Neural cell (in vitro differentiated cells): Measurements from ENCODE around the gene NLGN4Y. TPM values are rescaled to one million over a fixed set of nuclear protein-coding genes. Genes with fewer than 3 reads are reported as not detected.

Experiments used
- H2AFZ ChIP-seq: fragments of 200-600, 300-800 bp; sonication (generic), shearing (Covaris generic); 2 replicates; pipeline ENCODE4 v1.6.0; 2014; ENCODE audit warnings: low read depth, mild to moderate bottlenecking, antibody characterized with exemption, low read length, moderate library complexity
- H3F3A ChIP-seq: fragments of 200-600 bp; shearing (Covaris generic); 2 replicates; pipeline ENCODE4 v1.6.1; 2016; ENCODE audit warnings: mild to moderate bottlenecking, moderate library complexity, mixed read lengths, antibody characterized with exemption, low read length; ENCODE audit not compliant: insufficient read depth, poor library complexity, severe bottlenecking
- H3K27ac ChIP-seq: fragments of 200-600, 300-800 bp; sonication (generic), shearing (Covaris generic); 2 replicates; pipeline ENCODE4 v1.5.1; 2014; ENCODE audit warnings: mild to moderate bottlenecking, low read length, moderate library complexity
- H3K27me3 ChIP-seq: fragments of 300-800, 200-600 bp; sonication (generic), shearing (Covaris generic); 2 replicates; pipeline ENCODE4 v1.6.0; 2014; ENCODE audit warnings: mild to moderate bottlenecking, low read depth, low read length, moderate library complexity; ENCODE audit not compliant: insufficient read depth
- H3K36me3 ChIP-seq: fragments of 300-800, 200-600 bp; sonication (generic), shearing (Covaris generic); 2 replicates; pipeline ENCODE4 v1.5.1; 2014; ENCODE audit warnings: mild to moderate bottlenecking, antibody characterized with exemption, low read length, moderate library complexity; ENCODE audit not compliant: insufficient read depth
- H3K4me2 ChIP-seq: fragments of 300-800, 200-600 bp; sonication (generic), shearing (Covaris generic); 2 replicates; pipeline ENCODE4 v1.6.0; 2014; ENCODE audit warnings: mild to moderate bottlenecking, low read length
- H3K4me3 ChIP-seq: fragments of 300-800, 200-600 bp; sonication (generic), shearing (Covaris generic); 2 replicates; pipeline ENCODE4 v1.5.1; 2014; ENCODE audit warnings: mild to moderate bottlenecking, low read length, moderate library complexity
- H3K79me2 ChIP-seq: fragments of 200-600 bp; shearing (Covaris generic); replicated peaks from 2 replicates; pipeline ENCODE4 v1.6.0; 2014; ENCODE audit warnings: mild to moderate bottlenecking, low read length, moderate library complexity; ENCODE audit not compliant: insufficient read depth
- H3K9ac ChIP-seq: fragments of 300-800, 200-600 bp; sonication (generic), shearing (Covaris generic); 2 replicates; pipeline ENCODE4 v1.6.1; 2016; ENCODE audit warnings: mild to moderate bottlenecking, low read length, mixed read lengths
- H3K9me2 ChIP-seq: fragments of 200-600 bp; shearing (Covaris generic); 2 replicates; pipeline ENCODE4 v1.6.1; 2016; ENCODE audit warnings: mild to moderate bottlenecking, low read length, mixed read lengths; ENCODE audit not compliant: insufficient read depth
- H3K9me3 ChIP-seq: fragments of 200-600, 300-800 bp; sonication (generic), shearing (Covaris generic); 2 replicates; pipeline ENCODE4 v1.6.1; 2016; ENCODE audit warnings: mild to moderate bottlenecking, mixed run types, low read length, moderate library complexity, mixed read lengths
- H4K20me1 ChIP-seq: fragments of 200-600 bp; shearing (Covaris generic); 2 replicates; pipeline ENCODE4 v1.6.1; 2016; ENCODE audit warnings: mild to moderate bottlenecking, mixed run types; ENCODE audit not compliant: insufficient read depth
- EP300 ChIP-seq: fragments of 450-650 bp; conservative IDR thresholded peaks from 2 replicates; pipeline ENCODE4 v1.6.1; 2014; ENCODE audit warnings: antibody characterized with exemption, mild to moderate bottlenecking, moderate library complexity; ENCODE audit not compliant: poor library complexity, severe bottlenecking
- EZH2 ChIP-seq: fragments of 200-600, 300-800 bp; shearing (Covaris generic), sonication (generic); IDR thresholded peaks from 2 replicates; pipeline ENCODE4 v1.6.1; 2014; ENCODE audit warnings: antibody characterized with exemption, low read length, borderline replicate concordance, mild to moderate bottlenecking; ENCODE audit not compliant: insufficient read depth, poor library complexity, severe bottlenecking
- MXI1 ChIP-seq: fragments of 450-650 bp; conservative IDR thresholded peaks from 2 replicates; pipeline ENCODE4 v1.6.1; 2014; ENCODE audit warnings: antibody characterized with exemption, mild to moderate bottlenecking; ENCODE audit not compliant: poor library complexity, severe bottlenecking
- POLR2AphosphoS5 ChIP-seq: IDR thresholded peaks from 2 replicates; pipeline ENCODE4 v1.6.1; 2012
- RAD21 ChIP-seq: fragments of 450-650 bp; conservative IDR thresholded peaks from 2 replicates; pipeline ENCODE4 v1.6.1; 2014; ENCODE audit warnings: antibody characterized with exemption, mild to moderate bottlenecking, moderate library complexity
- SMC3 ChIP-seq: fragments of 450-650 bp; conservative IDR thresholded peaks from 2 replicates; pipeline ENCODE4 v1.6.1; 2014; ENCODE audit warnings: antibody characterized with exemption, mild to moderate bottlenecking, moderate library complexity; ENCODE audit not compliant: poor library complexity
- TAF1 ChIP-seq: IDR thresholded peaks from 2 replicates; pipeline ENCODE4 v1.6.1; 2012; ENCODE audit warnings: low read depth
- polyA minus RNA-seq: library from RNA; depleted of rRNA, polyadenylated mRNA; stranded (reverse); fragments of >200 nt; gene quantifications from 2 replicates; pipeline ENCODE4 v1.2.3, GENCODE V29; 2014
- polyA plus RNA-seq: library from polyadenylated mRNA; depleted of rRNA; stranded (reverse); fragments of >200 nt; gene quantifications from 2 replicates; pipeline ENCODE4 v1.2.3, GENCODE V29; 2014
- TF ChIP-seq, protein P1 (sequence below): IDR thresholded peaks from 2 replicates; pipeline ENCODE4 v1.6.1; 2012; ENCODE audit warnings: borderline replicate concordance
- TF ChIP-seq, protein P2 (sequence below): fragments of 450-650 bp; IDR thresholded peaks from 2 replicates; pipeline ENCODE4 v1.5.1; 2014; ENCODE audit warnings: antibody characterized with exemption, mild to moderate bottlenecking, moderate library complexity; ENCODE audit not compliant: poor library complexity, severe bottlenecking

The NLGN4Y gene
- polyA plus RNA-seq = 12.8 and 15.2 TPM in 2 replicates
- 54.3 and 91.6 TPM in 2 replicates for polyA minus RNA-seq

DNA sequence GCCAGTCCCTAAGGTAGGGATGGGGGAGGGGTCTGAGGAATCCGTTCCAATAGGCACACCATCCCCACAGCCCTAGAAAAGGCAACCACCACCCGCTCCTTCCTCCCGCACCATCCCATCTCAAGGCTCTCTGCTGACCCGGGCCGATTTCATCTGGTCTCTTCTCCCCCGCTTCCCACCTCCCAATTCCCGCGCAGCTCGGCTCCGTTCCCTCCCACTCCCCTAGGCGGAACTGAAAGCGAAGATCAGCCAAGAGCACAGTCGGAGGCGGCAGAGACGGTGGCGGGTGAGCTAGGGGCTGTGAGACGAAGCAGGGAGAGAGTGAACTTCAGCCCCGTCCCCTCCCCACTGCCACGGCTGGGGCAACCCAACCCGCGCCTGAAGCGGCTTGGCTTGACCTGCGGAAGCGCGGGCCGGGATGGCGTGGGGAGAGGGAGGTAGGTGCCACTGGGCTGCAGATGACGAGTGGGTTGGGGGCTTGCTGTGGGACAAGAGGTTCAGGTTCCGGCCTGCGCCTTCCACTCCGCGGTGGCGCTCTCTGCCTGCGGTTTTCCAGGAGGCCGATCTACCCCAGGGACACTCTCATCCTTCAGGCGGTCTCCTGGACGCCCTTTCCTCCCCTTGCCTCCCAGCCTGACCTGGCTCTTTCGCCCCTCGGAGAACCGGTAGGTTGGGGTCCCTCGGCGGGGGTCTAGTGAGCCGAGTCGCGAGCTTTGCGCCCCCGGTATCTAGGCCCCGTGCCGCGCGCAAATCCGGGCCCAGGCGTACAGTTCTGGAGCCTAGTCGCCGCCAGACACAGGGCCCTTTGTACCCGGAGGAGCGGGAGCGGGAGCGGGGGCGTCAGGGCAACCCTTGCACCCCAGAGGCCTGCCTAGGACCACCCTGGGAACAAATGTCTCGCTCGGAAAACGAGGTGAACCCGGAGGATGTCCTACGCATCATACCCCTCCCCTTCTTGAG lies at the start of gene NLGN4Y:
TSS of gene NLGN4Y (plus strand) at position 258 of the 960 bp plus-strand sequence. CDS start 97,591 bp downstream, outside the sequence.
- no peak for TF ChIP-seq TAF1
- TF ChIP-seq, protein P1, sequence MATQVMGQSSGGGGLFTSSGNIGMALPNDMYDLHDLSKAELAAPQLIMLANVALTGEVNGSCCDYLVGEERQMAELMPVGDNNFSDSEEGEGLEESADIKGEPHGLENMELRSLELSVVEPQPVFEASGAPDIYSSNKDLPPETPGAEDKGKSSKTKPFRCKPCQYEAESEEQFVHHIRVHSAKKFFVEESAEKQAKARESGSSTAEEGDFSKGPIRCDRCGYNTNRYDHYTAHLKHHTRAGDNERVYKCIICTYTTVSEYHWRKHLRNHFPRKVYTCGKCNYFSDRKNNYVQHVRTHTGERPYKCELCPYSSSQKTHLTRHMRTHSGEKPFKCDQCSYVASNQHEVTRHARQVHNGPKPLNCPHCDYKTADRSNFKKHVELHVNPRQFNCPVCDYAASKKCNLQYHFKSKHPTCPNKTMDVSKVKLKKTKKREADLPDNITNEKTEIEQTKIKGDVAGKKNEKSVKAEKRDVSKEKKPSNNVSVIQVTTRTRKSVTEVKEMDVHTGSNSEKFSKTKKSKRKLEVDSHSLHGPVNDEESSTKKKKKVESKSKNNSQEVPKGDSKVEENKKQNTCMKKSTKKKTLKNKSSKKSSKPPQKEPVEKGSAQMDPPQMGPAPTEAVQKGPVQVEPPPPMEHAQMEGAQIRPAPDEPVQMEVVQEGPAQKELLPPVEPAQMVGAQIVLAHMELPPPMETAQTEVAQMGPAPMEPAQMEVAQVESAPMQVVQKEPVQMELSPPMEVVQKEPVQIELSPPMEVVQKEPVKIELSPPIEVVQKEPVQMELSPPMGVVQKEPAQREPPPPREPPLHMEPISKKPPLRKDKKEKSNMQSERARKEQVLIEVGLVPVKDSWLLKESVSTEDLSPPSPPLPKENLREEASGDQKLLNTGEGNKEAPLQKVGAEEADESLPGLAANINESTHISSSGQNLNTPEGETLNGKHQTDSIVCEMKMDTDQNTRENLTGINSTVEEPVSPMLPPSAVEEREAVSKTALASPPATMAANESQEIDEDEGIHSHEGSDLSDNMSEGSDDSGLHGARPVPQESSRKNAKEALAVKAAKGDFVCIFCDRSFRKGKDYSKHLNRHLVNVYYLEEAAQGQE = no peak
- TF ChIP-seq, protein P2, sequence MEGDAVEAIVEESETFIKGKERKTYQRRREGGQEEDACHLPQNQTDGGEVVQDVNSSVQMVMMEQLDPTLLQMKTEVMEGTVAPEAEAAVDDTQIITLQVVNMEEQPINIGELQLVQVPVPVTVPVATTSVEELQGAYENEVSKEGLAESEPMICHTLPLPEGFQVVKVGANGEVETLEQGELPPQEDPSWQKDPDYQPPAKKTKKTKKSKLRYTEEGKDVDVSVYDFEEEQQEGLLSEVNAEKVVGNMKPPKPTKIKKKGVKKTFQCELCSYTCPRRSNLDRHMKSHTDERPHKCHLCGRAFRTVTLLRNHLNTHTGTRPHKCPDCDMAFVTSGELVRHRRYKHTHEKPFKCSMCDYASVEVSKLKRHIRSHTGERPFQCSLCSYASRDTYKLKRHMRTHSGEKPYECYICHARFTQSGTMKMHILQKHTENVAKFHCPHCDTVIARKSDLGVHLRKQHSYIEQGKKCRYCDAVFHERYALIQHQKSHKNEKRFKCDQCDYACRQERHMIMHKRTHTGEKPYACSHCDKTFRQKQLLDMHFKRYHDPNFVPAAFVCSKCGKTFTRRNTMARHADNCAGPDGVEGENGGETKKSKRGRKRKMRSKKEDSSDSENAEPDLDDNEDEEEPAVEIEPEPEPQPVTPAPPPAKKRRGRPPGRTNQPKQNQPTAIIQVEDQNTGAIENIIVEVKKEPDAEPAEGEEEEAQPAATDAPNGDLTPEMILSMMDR = no peak
- no peak for TF ChIP-seq EP300
- no peak for TF ChIP-seq RAD21
- no peak for TF ChIP-seq SMC3
- TF ChIP-seq MXI1 = no peak
- no peak for TF ChIP-seq POLR2AphosphoS5
- TF ChIP-seq EZH2 = no peak
- H3K4me2 ChIP-seq = peak within 1 kb of the TSS; percentile 51

DNA sequence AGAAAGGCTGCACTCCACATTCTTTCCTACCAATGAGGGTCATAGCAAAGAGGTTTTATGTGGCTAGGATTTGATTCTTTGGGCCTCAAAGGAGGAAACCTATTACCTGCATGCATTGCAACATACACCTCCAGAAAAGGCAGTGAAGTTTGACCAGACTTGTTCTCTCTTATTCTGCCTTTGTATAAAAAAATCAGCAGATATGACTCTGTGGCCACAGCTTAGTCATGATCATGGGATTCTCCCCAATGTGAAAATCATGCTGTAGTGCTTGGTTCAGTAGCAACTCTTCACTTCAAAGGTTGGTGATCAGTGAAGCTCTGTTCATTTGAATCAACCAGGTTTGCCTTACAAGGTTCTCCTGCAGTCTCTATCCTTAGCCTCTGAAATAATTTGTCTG lies 38.4 kb upstream of the NLGN4Y start:
- H2AFZ ChIP-seq = no peak overlapping the region
- H3K4me3 ChIP-seq = no peak overlapping the region
- H3K9me2 ChIP-seq = no peaks in the 10 kb centered on the region
- H3K79me2 ChIP-seq = no peaks in the 10 kb centered on the region
- H3F3A ChIP-seq = no peaks in the 10 kb centered on the region
- H3K9me3 ChIP-seq = no peaks in the 10 kb centered on the region
- H3K9ac ChIP-seq = no peak overlapping the region
- no peak overlapping the region for H3K4me2 ChIP-seq
- TF ChIP-seq SMC3 (no peak), POLR2AphosphoS5 (no peak), TAF1 (no peak), RAD21 (no peak), EZH2 (no peak), EP300 (no peak), MXI1 (no peak)
- TF ChIP-seq, protein P2 = no peak
- TF ChIP-seq, protein P1 = no peak
- no peaks in the 10 kb centered on the region for H4K20me1 ChIP-seq
- no peaks in the 10 kb centered on the region for H3K36me3 ChIP-seq
- no peak overlapping the region for H3K27ac ChIP-seq
- no peaks in the 10 kb centered on the region for H3K27me3 ChIP-seq

More for the DNA sequence above, at the start of gene NLGN4Y:
- Histone ChIP-seq H3K36me3 (no peaks in the 10 kb centered on the region), H3K9me2 (no peaks in the 10 kb centered on the region), H3K27ac (peak within 1 kb of the TSS; percentile 85), H3K79me2 (peaks cover 24% of the 10 kb centered on the region), H3K27me3 (no peaks in the 10 kb centered on the region), H3F3A (no peaks in the 10 kb centered on the region), H2AFZ (peak within 1 kb of the TSS; percentile 56), H3K9ac (peak within 1 kb of the TSS; percentile 84), H3K9me3 (no peaks in the 10 kb centered on the region), H3K4me3 (peak within 1 kb of the TSS; percentile 77), H4K20me1 (no peaks in the 10 kb centered on the region)
